HuH-7.5 (cell line): ENCODE data around the gene ZBED4.

Experiments used
- DNase-seq: peaks from one replicate; pipeline ENCODE4 v3.0.0; 2011; ENCODE audit warnings: low spot score

ZBED4 gene

DNA sequence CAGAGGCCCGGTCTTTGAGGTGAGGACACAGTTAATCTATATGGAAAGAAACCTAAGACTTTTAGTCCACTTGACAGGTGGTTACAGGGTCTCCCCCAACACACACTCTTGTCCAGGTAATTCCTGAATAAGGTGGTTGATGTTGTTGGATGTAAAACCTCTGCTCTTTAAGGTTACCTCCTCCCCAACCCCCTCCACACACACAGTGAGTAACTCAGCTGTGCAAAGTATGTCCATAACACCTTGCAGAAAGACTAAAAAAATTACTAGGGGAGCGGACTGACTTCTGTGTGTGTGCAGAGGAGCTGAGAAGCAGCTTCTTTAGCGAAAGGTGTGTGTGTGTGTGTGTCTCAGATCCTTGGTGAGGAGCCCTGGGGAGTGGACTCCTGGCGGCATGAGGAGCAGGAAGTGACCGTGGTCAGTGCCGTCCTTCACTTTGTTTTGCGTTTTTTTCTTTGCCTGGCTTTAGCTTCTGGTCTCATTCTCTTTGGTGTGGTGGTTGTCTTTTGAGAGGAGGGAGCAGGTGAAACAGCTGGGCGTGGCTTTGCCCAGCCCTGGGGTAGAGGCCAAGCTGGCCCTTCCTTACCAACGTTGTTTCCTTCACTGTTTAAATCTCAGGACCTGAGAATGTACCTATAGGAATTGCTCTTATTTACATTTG is 1.7 kb downstream of the ZBED4 start:
- no peak for DNase-seq

DNA sequence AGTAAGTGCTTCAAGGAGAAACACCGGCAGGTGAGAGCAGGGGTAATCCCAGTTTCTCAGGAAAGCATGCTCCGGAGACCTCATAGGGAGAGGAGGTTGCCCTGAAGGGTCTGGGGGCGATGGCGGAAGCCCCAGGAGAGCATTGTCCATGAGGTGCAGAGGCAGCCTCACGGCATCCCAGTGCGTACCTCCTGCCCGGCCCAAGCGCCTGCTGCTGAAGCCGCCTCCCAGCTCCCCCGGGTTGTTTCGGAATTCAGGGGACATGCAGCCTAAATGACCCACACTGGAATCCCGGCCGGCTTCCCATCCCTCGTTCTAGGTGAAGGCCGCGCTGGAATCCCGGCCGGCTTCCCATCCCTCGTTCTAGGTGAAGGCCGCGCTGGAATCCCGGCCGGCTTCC is 2.7 kb downstream of the ZBED4 start:
- no peak for DNase-seq

DNA sequence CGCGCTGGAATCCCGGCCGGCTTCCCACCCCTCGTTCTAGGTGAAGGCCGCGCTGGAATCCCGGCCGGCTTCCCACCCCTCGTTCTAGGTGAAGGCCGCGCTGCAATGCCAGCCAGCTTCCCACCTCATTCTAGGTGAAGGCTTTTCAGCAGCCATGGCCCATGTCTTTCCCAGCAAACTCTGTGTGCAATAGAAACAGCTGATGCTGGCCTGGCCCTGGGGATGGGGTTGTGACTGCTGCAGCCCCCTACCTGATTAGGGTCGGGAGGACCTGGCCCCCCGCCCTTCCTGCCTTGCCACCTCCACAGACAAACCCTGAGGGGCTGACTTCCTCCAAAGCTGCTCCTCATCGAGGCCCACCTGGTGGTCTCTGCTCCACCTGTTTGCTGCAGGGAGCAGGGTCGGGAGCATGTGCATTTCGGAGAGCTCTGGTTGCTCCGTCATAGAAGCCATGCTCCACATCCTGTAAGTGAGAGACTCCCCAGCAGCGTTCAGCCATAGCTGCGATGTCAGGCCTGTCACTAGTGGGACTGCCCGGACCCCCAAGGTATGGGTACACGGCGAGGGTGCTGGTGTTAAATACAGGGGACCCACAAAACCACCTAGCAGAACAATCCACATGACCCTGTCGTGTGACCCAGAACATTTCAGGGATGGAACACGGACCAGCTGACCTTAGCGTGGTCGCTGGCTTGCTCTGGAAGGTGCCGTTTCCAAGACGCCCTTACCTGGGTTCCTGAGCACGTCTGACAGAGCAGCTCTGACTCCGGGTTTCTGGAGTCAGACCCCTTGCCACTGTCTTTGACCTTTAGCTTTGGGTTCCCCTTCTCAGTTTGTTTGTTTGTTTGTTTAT is 3.3 kb downstream of the ZBED4 start:
- no peak for DNase-seq

DNA sequence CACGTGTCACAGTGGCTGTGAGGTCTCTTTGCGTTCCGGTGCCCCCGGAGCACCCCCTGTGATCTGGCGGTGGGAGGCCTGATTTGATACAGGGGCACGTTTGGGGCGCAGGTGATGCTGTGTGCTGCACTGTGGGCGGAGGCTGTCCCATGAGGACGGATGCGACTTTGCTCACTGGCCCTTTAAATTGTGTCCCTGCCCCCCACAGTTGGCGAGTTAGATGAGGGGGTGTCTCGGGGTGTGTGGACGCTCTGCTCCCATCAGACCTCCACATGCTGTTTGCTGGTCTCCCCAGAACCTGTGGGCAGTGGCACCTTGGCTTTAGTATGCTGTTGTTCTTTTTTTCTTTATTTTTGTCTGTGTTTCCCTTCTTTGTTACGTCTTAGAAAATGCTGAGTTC is 5.2 kb downstream of the ZBED4 start:
- DNase-seq, result no peak

DNA sequence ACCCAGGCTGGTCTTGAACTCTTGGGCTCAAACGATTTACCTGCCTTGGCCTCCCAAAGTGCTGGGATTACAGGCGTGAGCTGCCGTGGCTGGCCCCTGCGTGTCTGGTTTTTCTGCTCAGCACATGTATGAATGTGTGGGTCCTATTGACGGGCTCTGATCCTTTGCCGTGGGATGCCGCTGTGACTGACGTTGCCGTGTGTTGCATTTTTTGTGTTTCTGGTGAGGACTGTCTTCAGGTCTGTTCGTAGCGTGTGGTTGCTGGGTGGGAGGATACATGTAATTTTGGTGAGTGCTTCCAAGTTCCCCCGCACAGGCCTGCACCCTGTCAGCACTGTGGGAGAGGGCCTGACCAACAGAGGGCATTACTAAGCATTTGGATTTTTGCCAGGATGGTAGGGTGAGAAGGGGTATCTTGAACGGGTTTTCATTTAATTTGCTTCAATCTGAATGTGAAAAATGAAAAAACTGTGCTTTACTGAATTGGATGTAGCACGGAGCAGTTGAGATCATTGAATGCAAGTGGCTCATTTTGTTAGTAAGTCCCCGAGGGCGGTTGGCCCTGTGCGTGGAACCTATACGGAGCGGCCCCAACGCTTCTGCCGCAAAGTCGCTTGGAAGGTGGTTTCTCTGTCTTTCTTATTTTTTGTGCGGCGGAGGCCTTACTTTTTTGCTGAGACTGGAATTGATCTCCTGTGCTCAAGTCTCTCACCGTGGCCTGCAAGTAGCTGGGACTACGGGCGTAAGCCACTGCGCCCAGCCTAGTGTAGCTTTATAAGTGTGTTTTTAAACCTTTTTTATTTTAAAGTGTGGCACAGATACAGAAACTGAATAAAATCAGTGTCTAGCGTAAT is 8.2 kb downstream of the ZBED4 start:
- no peak for DNase-seq

DNA sequence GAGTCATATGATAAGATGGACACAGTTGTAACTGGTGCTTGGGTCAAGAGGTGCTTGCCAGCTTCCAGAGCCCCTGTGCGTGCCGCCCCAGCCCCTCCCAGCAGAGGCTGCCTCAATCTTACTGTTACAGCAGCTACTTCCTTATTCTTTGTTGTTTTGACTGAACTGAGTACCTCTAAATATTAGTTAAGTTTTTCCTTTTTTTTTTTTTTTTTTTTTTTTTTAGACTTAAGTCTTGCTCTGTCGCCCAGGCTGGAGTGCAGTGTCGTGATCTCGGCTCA is 8.8 kb downstream of the ZBED4 start:
- no peak for DNase-seq

DNA sequence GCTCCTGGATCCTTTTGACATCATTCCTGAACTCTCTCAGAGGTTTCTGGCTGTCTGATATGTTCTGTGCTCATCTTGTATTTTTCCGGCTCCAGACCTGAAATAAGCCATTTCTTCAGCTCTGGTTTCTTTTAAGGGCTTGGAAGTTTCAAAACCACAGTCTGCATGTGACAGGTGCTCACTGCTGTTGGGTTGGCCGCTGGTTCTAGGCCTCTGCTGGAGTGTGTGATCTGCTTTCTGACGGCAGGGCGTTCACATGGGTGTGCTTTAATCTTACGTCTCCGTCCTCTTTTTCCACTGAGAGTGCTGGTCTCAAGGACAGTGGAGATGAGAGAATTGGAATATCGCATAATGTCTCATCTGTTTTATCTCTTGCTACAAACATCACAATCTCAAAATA is 10.3 kb downstream of the ZBED4 start:
- no peak for DNase-seq

DNA sequence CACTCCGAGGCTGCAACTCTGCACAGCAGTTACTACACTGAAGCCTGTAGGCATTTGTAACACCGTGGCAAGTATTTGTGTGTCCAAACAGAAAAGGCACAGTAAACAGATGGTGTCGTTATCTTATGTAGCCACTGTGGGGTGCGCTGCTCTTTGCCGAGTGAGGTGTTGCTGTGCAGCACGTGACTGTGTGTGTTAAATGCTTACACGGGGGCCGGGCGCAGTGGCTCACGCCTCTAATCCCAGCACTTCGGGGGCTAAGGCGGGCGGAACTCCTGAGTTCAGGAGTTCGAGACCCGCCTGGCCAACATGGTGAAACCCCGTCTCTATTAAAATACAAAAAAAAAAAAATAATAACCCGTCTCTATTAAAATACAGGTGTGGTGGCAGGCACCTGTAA is 11.5 kb downstream of the ZBED4 start:
- DNase-seq, result no peak

DNA sequence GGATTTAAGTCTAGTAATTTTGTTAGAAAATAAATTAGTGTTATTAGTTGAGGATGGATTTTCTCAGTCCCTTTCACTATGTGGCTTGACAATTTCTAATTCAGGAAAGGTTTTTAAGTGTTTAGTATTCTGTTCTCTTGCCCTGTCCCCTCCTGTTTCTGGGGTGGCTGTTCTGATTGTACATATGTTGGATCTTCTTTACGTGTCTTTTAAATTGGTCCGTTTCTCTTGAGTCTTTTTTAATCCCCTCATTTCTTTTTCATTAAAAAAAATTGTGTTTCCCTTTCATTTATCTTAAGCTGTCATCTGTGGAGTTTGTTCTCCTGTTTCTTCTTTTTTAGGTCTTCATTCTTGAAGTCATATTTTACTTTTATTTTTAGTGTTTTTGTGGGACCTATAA is 12.5 kb downstream of the ZBED4 start:
- no peak for DNase-seq

DNA sequence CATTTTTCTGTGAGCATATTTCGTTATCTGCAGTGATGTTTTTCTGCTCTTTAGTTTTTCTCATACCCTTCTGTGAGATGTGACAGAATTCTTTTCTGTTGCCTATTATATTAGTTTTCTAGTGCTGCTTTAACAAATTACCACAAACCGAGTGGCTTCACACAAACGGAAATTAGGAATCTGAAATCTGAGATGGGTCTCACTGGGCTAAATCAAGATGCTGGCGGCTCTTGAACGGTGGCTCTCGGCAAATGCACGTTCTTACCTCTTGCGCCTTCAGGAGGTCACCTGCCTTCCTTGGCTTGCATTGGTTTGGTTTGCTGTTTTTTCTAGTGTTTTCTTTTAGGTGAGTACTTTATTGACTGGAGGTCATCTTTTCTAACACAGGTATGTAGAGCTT is 13.0 kb downstream of the ZBED4 start:
- DNase-seq, result no peak

DNA sequence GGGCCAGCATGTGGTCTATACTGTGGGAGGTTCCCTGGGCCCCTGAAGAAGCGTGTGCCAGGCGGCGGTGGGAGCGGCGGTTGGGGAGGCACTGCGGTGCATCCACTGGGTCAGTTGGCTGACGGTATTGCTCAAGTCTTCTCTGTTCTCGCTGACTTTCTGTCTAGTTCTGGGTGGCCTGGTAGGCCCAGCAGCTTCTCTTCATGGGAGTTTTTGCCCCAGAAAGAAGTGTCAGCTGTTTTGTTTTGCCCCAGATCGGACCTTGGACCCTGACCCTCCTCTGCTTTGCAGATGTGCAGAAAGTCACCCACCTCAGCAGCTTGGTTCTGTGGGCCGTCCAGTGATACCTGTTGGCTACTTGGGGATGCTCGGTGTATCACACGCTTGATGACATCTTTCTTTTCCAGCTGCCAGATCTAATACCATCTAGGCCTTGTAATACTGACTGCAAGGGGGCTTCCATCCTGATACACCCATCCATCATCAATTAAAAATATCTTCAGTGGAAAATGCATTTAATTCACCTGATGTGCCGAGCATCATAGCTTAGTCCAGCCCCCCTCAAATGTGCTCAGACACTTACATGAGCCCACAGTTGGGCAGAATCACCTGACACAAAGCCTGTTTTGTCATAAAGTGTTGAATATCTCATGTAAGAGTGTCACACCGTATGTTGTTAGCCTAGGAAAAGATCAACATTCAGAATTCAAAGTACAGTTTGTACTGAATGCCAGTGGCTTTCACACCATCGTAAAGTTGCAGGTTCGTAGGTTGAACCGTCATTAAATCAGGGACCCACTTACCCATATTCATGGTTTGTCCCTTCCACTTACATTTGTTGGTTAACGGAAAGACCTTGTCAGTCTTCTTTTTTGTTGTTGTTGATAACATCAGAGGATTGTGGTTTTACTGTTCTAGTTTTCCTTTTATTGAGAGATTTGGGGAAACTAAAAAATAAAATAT is 13.9 kb downstream of the ZBED4 start:
- no peak for DNase-seq

DNA sequence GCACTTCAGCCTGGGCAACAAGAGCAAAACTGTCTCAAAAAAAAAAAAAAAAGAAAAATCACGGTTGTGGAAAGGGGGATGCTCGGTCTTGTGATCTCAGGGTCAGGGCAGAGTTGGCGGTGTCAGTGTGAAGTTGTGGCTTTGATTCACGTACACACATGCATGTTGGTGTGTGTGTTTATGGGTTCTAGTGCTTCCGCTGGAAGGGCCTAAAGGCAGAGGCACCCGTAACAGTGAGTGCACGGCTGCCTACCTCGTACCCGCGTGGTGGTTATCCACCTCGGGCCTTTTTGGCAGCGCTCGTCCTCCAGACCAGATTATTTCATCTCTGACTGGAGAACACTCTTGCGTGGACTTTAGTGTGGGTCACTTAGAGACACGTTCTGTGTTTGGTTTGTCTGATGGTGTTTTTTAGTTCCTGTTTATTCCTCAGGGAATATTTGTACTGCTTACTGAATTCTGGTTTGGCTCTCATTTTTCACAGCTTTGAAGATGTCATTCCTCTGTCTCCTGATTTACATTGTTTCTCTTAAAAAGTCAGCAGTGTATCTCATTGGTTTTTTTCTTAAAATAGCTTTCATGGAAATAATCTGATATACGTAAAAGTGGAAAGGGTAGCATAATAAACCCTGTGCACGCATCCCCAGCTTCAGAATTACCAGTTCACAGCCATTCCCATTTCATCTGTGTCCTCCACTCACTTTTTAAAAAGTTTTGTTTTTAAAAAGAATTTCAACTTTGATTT is 15.6 kb downstream of the ZBED4 start:
- no peak for DNase-seq

DNA sequence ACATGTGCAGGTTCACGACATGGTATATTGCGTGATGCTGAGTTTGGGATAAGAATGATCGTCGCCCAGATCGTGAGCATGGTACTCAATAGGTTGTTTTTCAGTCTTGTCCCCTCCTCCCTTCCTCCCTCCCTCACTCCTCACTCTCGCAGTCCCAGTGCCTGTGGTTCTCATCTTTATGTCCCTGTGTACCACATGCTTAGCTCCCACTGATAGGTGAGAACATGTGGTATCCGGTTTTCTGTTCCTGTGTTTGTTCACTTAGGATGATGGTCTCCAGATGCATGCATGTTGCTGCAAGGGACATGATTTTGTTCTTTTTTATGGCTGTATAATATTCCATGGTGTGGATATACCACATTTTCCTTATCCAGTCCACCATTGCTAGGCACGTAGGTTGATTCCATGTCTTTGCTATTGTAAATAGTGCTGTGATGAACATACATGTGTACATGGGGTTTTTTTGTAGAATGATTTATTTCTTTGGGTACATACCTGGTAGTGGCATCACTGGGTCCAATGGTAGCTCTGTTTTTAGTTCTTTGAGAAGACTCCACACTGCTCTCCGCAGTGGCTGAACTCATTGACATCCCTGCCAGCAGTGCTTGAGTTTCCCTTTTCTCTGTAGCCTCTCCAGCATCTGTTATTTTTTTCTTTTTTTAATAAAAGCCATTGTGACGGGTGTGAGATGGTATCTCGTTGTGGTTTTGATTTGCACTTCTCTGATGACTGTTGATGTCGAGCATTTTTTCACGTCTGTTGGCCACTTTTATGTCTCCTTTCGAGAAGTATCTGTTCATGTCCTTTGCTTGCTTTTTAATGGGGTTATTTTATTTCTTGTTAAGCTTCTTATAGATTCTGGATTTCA is 16.4 kb downstream of the ZBED4 start:
- DNase-seq, result no peak

DNA sequence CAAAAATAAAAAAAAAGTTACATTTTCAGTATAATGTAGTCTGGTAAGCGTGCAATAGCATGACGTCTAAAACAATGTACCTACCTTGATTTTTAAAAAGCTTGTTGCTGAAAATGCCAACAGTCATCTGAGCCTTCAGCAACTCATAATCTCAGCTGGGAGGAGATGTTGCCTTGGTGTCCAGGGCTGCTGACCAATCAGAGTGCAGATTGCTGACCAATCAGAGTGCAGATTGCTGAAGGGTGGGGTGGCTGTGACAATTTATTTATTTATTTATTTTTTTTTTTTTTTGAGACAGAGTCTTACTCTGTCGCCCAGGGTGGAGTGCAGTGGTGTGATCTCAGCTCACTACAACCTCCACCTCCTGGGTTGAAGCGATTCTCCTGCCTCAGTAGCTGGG is 17.8 kb downstream of the ZBED4 start:
- DNase-seq, result no peak

DNA sequence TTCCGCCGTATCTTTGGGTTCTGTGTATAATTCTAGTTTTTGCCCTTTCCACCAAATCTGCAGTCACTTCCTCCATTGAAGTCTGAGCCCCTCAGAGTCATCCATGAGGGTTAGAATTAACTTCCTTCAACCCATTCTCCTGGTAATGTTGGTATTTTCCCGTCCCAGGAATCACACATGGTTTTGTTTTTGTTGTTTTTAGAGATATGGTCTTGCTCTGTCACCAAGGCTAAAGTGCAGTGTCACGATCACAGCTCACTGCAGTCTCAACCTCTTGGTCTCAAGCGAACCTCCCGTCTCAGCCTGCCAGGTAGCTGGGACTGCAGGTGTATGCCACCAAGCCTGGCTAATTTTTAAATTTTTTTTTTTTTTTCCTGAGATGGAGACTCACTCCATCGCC is 18.7 kb downstream of the ZBED4 start:
- no peak for DNase-seq

DNA sequence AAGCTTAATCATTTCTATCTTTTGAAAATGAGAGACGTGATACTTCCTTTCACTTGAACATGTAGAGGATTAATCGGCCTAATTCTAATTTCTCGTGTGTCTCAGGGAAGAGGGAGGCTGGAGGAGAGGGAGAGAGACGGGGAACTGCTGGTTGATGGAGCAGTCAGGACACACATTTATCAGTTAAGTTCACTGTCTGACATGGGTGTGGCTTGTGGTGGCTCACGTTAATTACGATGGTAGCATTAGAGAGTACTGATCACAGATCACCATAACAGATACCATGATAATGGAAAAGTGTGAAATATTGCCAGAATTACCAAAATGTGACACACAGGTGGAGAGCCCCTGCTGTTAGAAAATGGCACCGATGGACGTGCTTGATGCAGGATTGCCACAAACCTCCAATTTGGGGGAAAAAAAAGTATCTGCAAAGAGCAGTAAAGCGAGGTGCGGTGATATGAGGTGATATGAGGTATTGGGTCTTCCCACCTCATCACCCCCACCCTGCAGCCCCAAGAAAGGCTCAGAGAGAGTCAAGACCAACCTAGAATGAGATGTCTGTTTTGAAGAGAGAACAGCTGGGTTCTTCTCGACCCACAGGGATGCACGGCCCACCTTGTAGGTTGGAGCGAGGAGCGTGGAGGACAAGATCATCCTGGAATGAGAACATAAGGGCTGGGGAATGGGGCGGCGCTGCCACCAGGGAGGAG is 19.7 kb downstream of the ZBED4 start:
- no peak for DNase-seq

DNA sequence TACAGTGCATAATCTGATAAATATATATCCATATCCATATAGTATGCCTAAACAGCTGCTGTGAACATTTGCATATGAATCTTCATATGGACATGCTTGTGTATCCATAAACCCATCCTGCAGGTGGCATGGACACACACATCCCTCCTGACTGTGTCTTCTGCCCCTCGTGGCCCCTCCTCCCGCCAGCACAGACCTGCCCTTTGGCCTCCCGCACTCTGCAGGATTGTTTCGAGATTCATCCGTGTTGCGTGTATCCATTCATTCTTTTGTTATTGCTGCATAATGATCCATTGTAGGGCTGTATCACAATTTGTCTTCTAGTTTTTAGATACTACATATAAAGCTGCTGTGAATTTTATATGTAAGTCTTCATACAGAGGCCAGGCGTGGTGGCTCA is 24.0 kb downstream of the ZBED4 start:
- DNase-seq, result no peak

DNA sequence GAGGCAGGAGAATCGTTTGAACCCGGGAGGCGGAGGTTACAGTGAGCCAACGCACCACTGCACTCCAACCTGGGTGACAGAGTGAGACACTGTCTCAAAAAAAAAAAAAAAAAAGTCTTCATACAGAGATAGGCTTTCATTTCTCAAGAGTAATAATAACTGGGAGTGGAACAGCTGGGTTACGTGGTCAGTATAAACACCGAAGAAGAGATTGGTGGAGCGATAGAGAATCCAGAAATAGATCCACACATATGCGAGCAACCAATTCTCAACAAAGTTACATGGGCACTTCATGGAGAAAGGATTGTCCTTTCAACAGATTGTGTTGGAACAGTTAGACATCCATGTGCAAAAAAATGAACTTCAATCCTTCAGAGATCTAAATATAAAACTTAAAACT is 24.6 kb downstream of the ZBED4 start:
- no peak for DNase-seq

DNA sequence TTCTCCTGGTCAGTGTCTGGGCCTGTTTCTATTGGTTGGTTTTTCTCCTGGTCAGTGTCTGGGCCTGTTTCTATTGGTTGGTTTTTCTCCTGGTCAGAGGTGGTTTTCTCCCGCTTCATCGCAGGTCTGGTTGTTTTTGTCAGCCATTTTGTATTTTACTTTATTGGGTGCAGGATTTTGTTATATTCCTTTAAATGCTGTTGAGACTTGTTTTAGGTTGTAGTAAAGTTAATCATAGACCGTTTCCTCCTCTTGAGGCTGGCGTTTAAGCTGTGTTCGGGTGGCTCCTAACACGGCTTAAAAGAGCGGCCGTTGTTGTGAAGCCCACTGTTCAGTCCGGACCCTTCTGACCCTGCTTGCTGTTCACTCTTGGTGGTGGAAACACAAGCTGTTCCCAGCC is 26.2 kb downstream of the ZBED4 start:
- DNase-seq, result no peak

DNA sequence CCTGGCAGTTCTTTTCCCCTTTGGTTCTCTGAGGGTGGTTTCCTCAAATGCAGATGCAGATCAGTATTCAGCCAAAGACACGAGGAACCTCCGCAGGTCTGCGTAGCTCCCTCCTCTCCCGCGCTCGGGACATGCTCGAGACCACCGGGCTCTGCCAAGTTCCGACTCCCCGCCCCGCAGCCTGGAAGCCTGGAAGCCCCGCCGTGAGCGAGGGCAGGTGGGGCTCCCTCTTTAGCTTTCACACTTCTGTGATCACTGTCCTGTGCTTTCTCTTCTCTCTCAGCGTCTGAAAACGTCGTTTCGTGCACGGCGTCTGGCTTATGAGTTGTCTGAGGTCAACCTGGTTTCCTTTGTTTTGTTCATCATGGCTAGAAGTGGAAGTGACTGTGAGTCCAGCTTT is 26.6 kb downstream of the ZBED4 start:
- no peak for DNase-seq
